C4-2B (cell line): ENCODE data around the gene MAGI2.
"Not testable (repeated sequence)": the region's sequence is repeated elsewhere in the genome, so short reads cannot be mapped to it uniquely, and the experiment has no call there.

Experiments
- H3K27ac ChIP-seq: fragments of 450-650 bp; 2 replicates; pipeline ENCODE4 v1.5.1; 2017
- ZFX ChIP-seq: fragments of 450-650 bp; IDR thresholded peaks from 2 replicates; pipeline ENCODE4 v1.6.1; 2017
- TF ChIP-seq, protein P1 (sequence below): fragments of 450-650 bp; conservative IDR thresholded peaks from 2 replicates; pipeline ENCODE4 v1.5.1; 2017; ENCODE audit warnings: mild to moderate bottlenecking

Gene MAGI2

GRCh38 chr7:78601728-78602127, 851.7 kb downstream of the MAGI2 start:
- H3K27ac ChIP-seq: no peak overlapping the region
- TF ChIP-seq, protein P1, sequence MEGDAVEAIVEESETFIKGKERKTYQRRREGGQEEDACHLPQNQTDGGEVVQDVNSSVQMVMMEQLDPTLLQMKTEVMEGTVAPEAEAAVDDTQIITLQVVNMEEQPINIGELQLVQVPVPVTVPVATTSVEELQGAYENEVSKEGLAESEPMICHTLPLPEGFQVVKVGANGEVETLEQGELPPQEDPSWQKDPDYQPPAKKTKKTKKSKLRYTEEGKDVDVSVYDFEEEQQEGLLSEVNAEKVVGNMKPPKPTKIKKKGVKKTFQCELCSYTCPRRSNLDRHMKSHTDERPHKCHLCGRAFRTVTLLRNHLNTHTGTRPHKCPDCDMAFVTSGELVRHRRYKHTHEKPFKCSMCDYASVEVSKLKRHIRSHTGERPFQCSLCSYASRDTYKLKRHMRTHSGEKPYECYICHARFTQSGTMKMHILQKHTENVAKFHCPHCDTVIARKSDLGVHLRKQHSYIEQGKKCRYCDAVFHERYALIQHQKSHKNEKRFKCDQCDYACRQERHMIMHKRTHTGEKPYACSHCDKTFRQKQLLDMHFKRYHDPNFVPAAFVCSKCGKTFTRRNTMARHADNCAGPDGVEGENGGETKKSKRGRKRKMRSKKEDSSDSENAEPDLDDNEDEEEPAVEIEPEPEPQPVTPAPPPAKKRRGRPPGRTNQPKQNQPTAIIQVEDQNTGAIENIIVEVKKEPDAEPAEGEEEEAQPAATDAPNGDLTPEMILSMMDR: no peak
- no peak for TF ChIP-seq ZFX

DNA sequence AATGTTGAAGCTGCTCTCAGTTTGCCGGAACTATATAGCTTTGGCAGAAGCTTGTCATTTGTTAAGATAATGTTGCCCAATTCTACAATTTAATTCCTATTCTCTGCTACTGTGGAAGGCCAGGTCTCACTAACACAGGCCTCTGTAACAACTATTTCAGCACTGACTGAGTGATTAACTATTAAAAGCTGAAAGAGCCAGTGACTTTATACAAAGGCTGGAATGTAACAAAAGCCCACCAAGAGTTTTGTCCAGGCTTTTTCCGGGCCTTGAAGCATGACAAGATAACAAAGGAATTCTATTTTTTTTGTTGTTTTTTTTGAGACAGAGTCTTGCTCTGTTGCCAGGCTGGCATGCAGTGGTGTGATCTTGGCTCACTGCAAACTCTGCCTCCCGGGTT, 859.3 kb downstream of the MAGI2 start:
- no peak for TF ChIP-seq ZFX
- TF ChIP-seq, protein P1: no peak
- H3K27ac ChIP-seq: no peak overlapping the region

DNA sequence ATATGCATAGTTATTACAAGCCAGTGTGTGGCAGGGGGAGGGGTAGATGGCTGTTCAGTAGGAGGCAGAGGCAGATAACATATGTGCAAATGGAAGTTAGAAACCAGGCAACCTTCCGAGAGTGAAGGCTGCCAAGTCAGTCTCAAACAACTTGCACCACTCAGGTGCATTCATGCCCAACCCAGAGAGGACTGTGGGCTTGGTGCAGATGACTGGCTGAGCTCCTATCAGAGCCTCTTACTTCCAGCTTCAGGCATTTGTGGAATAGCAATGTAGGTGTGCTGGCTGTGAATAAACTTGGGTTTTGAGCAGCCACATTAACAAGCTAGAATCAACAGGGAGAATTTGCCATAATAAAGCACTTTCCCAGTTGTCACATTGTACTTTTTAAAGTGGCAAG, 865.1 kb downstream of the MAGI2 start:
- H3K27ac ChIP-seq: no peak overlapping the region
- TF ChIP-seq ZFX: no peak
- TF ChIP-seq, protein P1: no peak

GRCh38 chr7:78587443-78588044, 865.9 kb downstream of the MAGI2 start:
- TF ChIP-seq, protein P1: peak; percentile 77
- no peak for TF ChIP-seq ZFX
- H3K27ac ChIP-seq: no peak overlapping the region

- no peak for TF ChIP-seq ZFX
- TF ChIP-seq, protein P1: no peak
- H3K27ac ChIP-seq: no peak overlapping the region
These were observed 867.5 kb downstream of the MAGI2 start for GRCh38 chr7:78585980-78586379.

GRCh38 chr7:78578686-78579085, 874.8 kb downstream of the MAGI2 start:
- H3K27ac ChIP-seq: no peak overlapping the region
- TF ChIP-seq ZFX: no peak
- TF ChIP-seq, protein P1: no peak

DNA sequence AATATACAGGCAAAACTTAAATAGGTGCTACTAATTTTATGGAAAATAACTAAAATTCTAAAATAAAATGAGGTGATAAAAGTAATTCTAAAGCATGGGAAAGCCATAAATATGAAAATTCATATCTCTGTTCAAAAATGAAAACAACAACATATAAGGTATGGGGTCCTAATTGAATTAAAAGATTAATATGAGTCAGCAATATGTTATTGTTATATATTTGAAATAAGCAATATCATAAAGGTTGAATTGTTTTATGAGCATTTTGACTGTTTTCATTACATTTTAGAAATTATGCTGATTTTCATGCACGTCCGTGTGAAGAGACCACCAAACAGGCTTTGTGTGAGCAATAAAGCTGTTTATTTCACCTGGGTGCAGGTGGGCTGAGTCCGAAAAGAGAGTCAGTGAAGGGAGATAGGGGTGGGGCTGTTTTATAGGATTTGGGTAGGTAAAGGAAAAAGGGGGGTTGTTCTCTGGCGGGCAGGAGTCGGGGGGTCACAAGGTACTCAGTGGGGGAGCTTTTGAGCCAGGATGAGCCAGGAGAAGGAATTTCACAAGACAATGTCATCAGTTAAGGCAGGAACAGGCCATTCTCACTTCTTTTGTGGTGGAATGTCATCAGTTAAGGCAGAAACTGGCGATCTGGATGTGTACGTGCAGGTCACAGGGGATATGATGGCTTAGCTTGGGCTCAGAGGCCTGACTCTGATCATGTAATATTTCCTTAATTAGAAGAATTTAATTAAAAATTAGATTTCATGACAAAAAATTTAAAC, 876.1 kb downstream of the MAGI2 start:
- not testable (repeated sequence) for H3K27ac ChIP-seq
